OCI-LY1 (cell line): Measurements from ENCODE around the gene PMPCB.

ENCODE experiments used
- EZH2 ChIP-seq: fragments of 200-600 bp; sonication (generic), shearing (Covaris generic); IDR thresholded peaks from 2 replicates; pipeline ENCODE4 v1.8.0; 2017; ENCODE audit warnings: borderline replicate concordance, mixed run types, mild to moderate bottlenecking, antibody characterized with exemption, low read length, moderate library complexity, mixed read lengths
- TF ChIP-seq, protein P1 (sequence below): fragments of 200-600 bp; sonication (generic), shearing (Covaris generic); IDR thresholded peaks from 2 replicates; pipeline ENCODE4 v1.5.1; 2017; ENCODE audit warnings: mild to moderate bottlenecking, antibody characterized with exemption, low read length, moderate library complexity, mixed read lengths

DNA sequence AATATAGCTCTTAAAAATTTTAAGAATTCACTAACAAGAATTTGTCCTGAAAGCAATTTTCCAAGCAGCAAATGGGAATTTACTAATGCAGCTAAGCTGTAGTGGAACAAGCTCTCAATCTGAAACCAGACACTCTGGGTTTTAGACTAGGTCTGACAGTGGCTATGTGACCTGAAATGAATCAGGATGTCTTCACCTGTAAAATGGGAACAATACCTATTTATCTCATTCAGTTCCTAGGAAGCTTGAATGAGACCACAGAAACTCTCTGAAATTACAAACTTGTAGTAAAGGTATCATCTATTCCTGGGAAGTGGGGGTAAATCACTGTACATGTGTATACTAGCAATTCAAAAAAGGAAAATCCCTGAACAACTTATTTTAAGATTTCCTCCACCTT, 46.1 kb downstream of the PMPCB start:
- TF ChIP-seq, protein P1, sequence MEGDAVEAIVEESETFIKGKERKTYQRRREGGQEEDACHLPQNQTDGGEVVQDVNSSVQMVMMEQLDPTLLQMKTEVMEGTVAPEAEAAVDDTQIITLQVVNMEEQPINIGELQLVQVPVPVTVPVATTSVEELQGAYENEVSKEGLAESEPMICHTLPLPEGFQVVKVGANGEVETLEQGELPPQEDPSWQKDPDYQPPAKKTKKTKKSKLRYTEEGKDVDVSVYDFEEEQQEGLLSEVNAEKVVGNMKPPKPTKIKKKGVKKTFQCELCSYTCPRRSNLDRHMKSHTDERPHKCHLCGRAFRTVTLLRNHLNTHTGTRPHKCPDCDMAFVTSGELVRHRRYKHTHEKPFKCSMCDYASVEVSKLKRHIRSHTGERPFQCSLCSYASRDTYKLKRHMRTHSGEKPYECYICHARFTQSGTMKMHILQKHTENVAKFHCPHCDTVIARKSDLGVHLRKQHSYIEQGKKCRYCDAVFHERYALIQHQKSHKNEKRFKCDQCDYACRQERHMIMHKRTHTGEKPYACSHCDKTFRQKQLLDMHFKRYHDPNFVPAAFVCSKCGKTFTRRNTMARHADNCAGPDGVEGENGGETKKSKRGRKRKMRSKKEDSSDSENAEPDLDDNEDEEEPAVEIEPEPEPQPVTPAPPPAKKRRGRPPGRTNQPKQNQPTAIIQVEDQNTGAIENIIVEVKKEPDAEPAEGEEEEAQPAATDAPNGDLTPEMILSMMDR = no peak
- TF ChIP-seq EZH2 = no peak
